ENCODE results near the gene ATRX. TPM values are rescaled to one million over a fixed set of nuclear protein-coding genes. Genes with fewer than 3 reads are reported as not detected.
"Not testable (repeated sequence)": the region's sequence is repeated elsewhere in the genome, so short reads cannot be mapped to it uniquely, and the experiment has no call there.

The ATRX gene
- polyA plus RNA-seq, 4 donors = 72.0 to 92.0 (median 84.6) TPM

DNA sequence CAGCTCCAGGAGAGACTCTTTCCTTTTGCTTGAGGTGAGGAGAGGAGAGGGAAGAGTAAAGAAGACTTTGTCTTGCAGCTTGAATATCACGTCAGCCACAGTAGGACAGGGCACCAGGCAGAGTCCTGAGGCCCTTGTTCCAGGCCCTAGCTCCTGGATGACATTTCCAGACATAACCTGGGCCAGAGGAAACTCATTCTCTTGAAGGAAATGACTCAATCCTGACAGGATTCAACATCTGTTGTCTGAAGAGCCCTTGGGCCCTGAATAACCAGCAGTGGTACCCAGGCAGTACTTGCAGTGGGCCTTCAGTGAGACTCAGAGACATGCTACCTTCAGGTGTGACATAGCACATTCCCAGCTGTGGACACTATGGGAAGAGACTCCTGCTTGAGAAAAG is 276.0 kb downstream of the ATRX start:
- no peak for DNase-seq (ENCODE audit: low read depth in 4 of 4, low spot score in 3 of 4)

DNA sequence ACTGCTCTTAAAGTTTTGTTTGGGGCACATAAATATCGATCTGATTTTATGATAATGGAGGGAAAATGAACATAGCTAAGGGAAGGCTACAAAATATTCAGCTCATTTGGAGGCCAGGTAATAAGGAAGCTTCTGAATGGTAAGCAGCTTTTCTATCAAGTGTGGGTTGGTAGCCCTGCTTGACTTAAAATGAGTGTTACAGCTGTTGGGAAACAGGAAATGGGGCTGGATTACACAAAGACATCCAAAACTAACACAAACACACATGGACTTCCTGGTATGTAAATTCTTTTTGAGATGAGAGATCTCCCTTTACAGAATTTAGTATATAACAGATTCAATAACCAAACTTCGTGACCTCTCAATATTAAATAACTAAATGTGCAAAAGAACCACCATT is 280.8 kb downstream of the ATRX start:
- no peak for DNase-seq (ENCODE audit: low read depth in 4 of 4, low spot score in 3 of 4)

DNA sequence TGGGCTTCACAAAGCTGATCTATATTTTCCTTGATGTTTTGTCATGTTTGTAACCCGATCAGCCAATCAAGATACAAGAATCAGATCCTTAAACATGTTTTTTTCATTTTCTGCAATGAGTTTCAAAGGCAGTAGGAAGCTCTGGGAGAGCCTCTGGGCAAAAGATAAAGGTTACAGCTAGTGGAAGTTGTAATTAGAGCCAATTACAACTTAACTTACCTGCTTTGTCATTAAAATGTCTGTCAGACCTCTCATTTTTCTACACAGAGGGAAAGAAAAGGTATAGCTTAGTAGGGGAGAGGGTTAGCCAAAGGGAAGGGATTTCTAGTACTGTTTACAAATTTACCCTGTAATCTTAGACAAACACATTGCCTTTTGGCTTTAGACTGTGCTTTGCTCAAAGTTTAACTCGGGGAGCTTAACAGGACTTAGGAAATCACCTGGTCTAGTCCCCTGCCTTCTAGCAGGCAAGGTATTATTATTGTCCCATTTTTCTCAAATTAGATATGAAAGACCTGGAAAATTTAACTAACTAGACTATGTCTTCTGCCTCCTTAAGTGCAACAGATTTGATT is 283.0 kb downstream of the ATRX start:
- DNase-seq (ENCODE audit: low read depth in 4 of 4, low spot score in 3 of 4) = no peak

DNA sequence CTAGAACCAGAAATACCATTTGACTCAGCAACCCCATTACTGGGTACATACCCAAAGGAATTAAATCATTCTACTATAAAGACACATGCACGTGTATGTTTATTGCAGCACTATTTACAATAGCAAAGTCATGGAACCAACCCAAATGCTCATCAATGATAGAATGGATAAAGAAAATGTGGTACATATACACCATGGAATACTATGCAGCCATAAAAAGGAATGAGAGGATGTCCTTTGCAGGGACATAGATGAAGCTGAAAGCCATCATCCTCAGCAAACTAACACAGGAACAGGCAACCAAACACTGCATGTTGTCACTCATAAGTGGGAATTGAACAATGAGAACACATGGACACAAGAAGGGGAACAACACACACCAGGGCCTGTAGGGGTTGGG is 285.9 kb downstream of the ATRX start:
- DNase-seq (ENCODE audit: low read depth in 4 of 4, low spot score in 3 of 4) = not testable (repeated sequence)

DNA sequence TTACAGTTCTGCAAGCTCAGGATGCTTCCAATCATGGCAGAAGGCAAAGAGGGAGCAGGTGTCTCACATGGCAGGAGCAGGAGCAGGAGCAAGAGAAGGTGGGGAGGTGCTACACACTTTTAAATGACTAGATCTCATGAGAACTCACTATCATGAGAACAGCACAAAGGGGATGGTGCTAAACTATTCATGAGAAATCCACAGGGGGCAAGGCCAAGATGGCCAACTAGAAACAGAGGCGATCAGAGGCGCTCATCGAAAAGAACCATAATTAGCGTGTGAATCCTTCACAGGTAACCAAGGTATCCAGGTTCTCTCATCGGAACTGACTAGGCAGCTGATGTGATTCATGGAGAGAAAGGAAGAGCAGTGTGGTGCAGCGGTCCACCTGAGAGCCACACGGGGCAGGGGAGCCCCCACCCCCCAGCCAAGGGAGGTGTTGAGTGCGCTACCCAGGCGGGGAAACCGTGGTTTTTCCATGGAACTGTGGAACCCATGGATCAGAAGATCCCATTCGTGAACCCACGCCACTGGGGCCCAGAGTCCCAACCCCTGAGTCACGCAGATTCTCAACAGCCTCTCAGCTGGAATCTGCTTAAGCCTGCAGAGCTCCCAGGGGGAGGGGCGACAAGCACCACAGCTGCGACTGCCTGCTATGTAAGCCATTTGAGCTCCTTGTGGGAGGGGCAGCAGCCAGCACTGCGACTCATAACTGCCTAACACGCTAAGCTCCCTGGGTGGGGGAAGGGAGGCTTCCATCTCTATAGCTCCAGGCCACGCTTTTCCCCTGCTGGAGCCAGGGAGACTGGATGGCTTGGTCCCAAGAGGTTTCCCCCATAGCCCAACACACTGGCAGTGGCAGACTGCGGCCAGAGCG is 292.1 kb downstream of the ATRX start:
- no peak for DNase-seq (ENCODE audit: low read depth in 4 of 4, low spot score in 3 of 4)

DNA sequence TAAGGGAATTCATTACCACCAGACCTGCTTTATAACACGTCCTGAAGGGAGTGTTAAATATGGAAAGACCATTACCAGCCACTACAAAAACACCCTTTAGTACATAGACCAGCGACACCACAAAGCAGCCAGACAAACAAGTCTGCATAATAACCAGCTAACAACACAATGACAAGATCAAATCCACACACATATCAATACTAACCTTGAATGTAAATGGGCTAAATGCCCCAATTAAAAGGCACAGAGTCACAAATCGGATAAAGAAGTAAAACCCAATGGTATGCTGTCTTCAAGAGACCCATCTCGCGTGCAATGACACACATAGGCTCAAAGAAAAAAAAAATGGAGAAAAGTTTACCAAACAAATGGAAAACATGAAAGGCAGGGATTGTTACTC is 302.0 kb downstream of the ATRX start:
- DNase-seq (ENCODE audit: low read depth in 4 of 4, low spot score in 3 of 4) = no peak

DNA sequence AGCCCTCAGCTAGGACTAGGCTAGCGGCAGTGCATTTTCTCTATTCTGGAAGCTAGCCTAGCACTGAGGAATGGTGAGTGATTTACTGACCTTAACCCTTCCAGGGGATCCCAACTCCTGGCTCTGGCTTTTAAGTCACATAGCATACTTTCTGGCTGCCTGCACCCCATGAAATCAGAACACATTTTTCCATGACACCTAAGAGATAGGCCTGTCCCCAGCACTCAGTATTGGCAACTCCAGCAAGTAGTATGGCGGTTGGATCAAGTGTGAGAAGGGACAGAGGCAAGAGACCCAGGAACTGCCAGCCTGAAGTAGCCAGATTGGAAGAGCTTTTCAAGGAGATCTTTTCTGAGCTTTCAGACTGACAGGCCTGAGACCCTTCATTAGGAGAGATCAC is 330.6 kb downstream of the ATRX start:
- no peak for DNase-seq (ENCODE audit: low read depth in 4 of 4, low spot score in 3 of 4)

Other genes starting within 250 kb of the ATRX start
- gene MAGT1, start 109.2 kb upstream of the ATRX start, polyA plus RNA-seq (ENCODE audit: insufficient read length in 4 of 4) = 100 to 1,000 TPM in 3 of 4 donors, 10 to 100 TPM in 1; 88.5 to 104 (median 102) TPM
- gene COX7B, start 113.3 kb upstream of the ATRX start, polyA plus RNA-seq (ENCODE audit: insufficient read length in 4 of 4) = 100 to 1,000 TPM; 290 to 318 (median 312) TPM
- gene ATP7A, start 124.5 kb upstream of the ATRX start, polyA plus RNA-seq (ENCODE audit: insufficient read length in 4 of 4) = 10 to 100 TPM; 15.0 to 18.9 (median 16.9) TPM
- gene PGAM4, start 183.4 kb upstream of the ATRX start, polyA plus RNA-seq (ENCODE audit: insufficient read length in 4 of 4) = under 1 TPM in 2 of 4 donors, not detected in 2; 0.32 to 0.49 TPM

Measured in right renal pelvis (tissue), 4 donors.